ENCODE data around the gene DNAH5. TPM values are rescaled to one million over a fixed set of nuclear protein-coding genes. Genes with fewer than 3 reads are reported as not detected.

The DNAH5 gene
- polyA plus RNA-seq, 4 donors, result 2.5 to 2.9 (median 2.7) TPM

GRCh38 chr5:13648822-13649221, 295.7 kb downstream of the DNAH5 start:
- DNase-seq (ENCODE audit: low read depth in 4 of 4, low spot score in 3 of 4), result no peak

- no peak for DNase-seq (ENCODE audit: low read depth in 4 of 4, low spot score in 3 of 4)
Observed at GRCh38 chr5:13643734-13644133, 300.8 kb downstream of the DNAH5 start.

- DNase-seq (ENCODE audit: low read depth in 4 of 4, low spot score in 3 of 4), result no peak
Observed at GRCh38 chr5:13643196-13643595, 301.3 kb downstream of the DNAH5 start.

Other genes starting within 250 kb of the DNAH5 start
- gene TRIO, start 198.7 kb upstream of the DNAH5 start, polyA plus RNA-seq (ENCODE audit: insufficient read length in 4 of 4), result 100 to 1,000 TPM in 1 of 4 donors, 10 to 100 TPM in 3; 84.9 to 106 (median 95.6) TPM